CD4-positive, alpha-beta T cell (primary cell): ENCODE results near the gene FBXO41. TPM values are rescaled to one million over a fixed set of nuclear protein-coding genes. Genes with fewer than 3 reads are reported as not detected.

Source experiments
- ATAC-seq: fragments of 200-7000 bp; cut with Tn5 transposase; one replicate; pipeline ENCODE4 v1.10.0; 2022; ENCODE audit warnings: mild to moderate bottlenecking; ENCODE audit not compliant: poor library complexity
- CTCF ChIA-PET: fragments of 350-600 bp; sonication (Branson Sonifier 250); formaldehyde crosslinking; loops from one replicate; lab custom pipeline; 2021; ENCODE audit warnings: antibody characterized with exemption, inconsistent platforms; lab: Charles Lee
- POLR2A ChIA-PET: fragments of 350-600 bp; sonication (Branson Sonifier 250); formaldehyde crosslinking; loops from one replicate; lab custom pipeline; 2021; ENCODE audit warnings: antibody characterized with exemption, inconsistent platforms; lab: Charles Lee
- DNase-seq, 14 experiments: peaks; one replicate each; pipeline ENCODE4 v3.0.0-alpha.2; 2013 to 2020; ENCODE audit warnings: mixed read lengths in 2 of 14
- H3K27ac ChIP-seq, 2 donors: one replicate each; pipeline versions ENCODE4 v1.5.1 to v1.7.0; 2013; ENCODE audit warnings: low read length in 2 of 2, low read depth in 1 of 2, mild to moderate bottlenecking in 1 of 2
- H3K27me3 ChIP-seq, 2 experiments: 1 replicate in 1 of 2; 2 replicates in 1 of 2; pipeline versions ENCODE4 v1.6.1 to v1.7.0; 2013; ENCODE audit warnings: low read length in 2 of 2, control low read depth in 1 of 2, mild to moderate bottlenecking in 1 of 2, moderate library complexity in 1 of 2; ENCODE audit not compliant: insufficient read depth in 2 of 2, control insufficient read depth in 1 of 2
- H3K36me3 ChIP-seq: one replicate; pipeline ENCODE4 v1.6.1; 2013; ENCODE audit warnings: low read length, control low read depth; ENCODE audit not compliant: insufficient read depth
- H3K4me1 ChIP-seq: one replicate; pipeline ENCODE4 v1.6.1; 2013; ENCODE audit warnings: low read length, control low read depth; ENCODE audit not compliant: insufficient read depth
- H3K4me3 ChIP-seq: one replicate; pipeline ENCODE4 v1.5.1; 2013; ENCODE audit warnings: mild to moderate bottlenecking, low read length, moderate library complexity
- H3K9me3 ChIP-seq, 2 experiments: 1 replicate in 1 of 2; 2 replicates in 1 of 2; pipeline versions ENCODE4 v1.6.1 to v1.7.0; 2013; ENCODE audit warnings: low read length in 2 of 2, mild to moderate bottlenecking in 2 of 2, control low read depth in 1 of 2, moderate library complexity in 1 of 2; ENCODE audit not compliant: control insufficient read depth in 1 of 2, insufficient read depth in 1 of 2
- H3K27ac Mint-ChIP-seq: one replicate; pipeline ENCODE4 v1.8.0; 2020; ENCODE audit warnings: mixed read lengths
- H3K27me3 Mint-ChIP-seq: one replicate; pipeline ENCODE4 v1.8.0; 2021; ENCODE audit warnings: mixed read lengths
- H3K36me3 Mint-ChIP-seq: one replicate; pipeline ENCODE4 v1.8.0; 2021; ENCODE audit warnings: low read depth, mixed read lengths
- H3K4me1 Mint-ChIP-seq: one replicate; pipeline ENCODE4 v1.8.0; 2021; ENCODE audit warnings: low read depth, mixed read lengths
- H3K4me3 Mint-ChIP-seq: one replicate; pipeline ENCODE4 v1.8.0; 2020; ENCODE audit warnings: mild to moderate bottlenecking, mixed read lengths
- H3K9me3 Mint-ChIP-seq: one replicate; pipeline ENCODE4 v1.8.0; 2020; ENCODE audit warnings: mixed read lengths
- intact Hi-C, 2 experiments: fragments of 100-400 bp; cut with DNase I in 1 of 2; cut with micrococcal nuclease in 1 of 2; formaldehyde crosslinking; loops; one replicate each; pipeline versions ENCODE4 v1.15.1 to v1.9.0; 2023 to 2025; cut with DNase I, micrococcal nuclease
- total RNA-seq, 174 experiments: library from RNA in 2 of 174; stranded (reverse) in 2 of 174; gene quantifications; one replicate each; pipeline ENCODE4 v1.2.3 and lab custom pipeline; 2021 to 2026
- TF ChIP-seq, protein P1 (sequence below): fragments of 200-600 bp; IDR thresholded peaks from one replicate; pipeline ENCODE4 v1.8.0; 2022; ENCODE audit warnings: antibody characterized with exemption, mild to moderate bottlenecking

Gene FBXO41
- total RNA-seq, 2 experiments from 2014 or later = 14.0 to 16.0 TPM

GRCh38 chr2:73269686-73270465 is 14.4 kb downstream of the FBXO41 start:
- Mint-ChIP-seq H3K9me3 (no peaks in the 10 kb centered on the region), H3K27ac (peak overlapping the region; percentile 75), H3K36me3 (peaks cover 13% of the 10 kb centered on the region), H3K4me3 (peak overlapping the region; percentile 81), H3K27me3 (no peaks in the 10 kb centered on the region), H3K4me1 (peaks cover 28% of the 10 kb centered on the region)
- Histone ChIP-seq H3K9me3 (no peaks in the 10 kb centered on the region), H3K27me3 (no peaks in the 10 kb centered on the region), H3K36me3 (no peaks in the 10 kb centered on the region), H3K27ac (no peak overlapping the region), H3K4me1 (peaks cover 10% of the 10 kb centered on the region), H3K4me3 (peak overlapping the region; percentile 58)
- intact Hi-C loops = loop anchor here (1.0 to 2.0 kb wide), 4 partner anchors 19 to 36 kb away; partner anchors contain the start of gene CCT7 (in 2 of the 2)
- DNase-seq = no peak
- ChIA-PET POLR2A (no interaction called here), CTCF (interaction anchor here (1.0 to 1.3 kb wide), 2 partner anchors 35 to 57 kb away, joined by 4 read pairs; no protein-coding TSS in a partner anchor)
- TF ChIP-seq, protein P1, sequence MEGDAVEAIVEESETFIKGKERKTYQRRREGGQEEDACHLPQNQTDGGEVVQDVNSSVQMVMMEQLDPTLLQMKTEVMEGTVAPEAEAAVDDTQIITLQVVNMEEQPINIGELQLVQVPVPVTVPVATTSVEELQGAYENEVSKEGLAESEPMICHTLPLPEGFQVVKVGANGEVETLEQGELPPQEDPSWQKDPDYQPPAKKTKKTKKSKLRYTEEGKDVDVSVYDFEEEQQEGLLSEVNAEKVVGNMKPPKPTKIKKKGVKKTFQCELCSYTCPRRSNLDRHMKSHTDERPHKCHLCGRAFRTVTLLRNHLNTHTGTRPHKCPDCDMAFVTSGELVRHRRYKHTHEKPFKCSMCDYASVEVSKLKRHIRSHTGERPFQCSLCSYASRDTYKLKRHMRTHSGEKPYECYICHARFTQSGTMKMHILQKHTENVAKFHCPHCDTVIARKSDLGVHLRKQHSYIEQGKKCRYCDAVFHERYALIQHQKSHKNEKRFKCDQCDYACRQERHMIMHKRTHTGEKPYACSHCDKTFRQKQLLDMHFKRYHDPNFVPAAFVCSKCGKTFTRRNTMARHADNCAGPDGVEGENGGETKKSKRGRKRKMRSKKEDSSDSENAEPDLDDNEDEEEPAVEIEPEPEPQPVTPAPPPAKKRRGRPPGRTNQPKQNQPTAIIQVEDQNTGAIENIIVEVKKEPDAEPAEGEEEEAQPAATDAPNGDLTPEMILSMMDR = no peak
- ATAC-seq = no peak

DNA sequence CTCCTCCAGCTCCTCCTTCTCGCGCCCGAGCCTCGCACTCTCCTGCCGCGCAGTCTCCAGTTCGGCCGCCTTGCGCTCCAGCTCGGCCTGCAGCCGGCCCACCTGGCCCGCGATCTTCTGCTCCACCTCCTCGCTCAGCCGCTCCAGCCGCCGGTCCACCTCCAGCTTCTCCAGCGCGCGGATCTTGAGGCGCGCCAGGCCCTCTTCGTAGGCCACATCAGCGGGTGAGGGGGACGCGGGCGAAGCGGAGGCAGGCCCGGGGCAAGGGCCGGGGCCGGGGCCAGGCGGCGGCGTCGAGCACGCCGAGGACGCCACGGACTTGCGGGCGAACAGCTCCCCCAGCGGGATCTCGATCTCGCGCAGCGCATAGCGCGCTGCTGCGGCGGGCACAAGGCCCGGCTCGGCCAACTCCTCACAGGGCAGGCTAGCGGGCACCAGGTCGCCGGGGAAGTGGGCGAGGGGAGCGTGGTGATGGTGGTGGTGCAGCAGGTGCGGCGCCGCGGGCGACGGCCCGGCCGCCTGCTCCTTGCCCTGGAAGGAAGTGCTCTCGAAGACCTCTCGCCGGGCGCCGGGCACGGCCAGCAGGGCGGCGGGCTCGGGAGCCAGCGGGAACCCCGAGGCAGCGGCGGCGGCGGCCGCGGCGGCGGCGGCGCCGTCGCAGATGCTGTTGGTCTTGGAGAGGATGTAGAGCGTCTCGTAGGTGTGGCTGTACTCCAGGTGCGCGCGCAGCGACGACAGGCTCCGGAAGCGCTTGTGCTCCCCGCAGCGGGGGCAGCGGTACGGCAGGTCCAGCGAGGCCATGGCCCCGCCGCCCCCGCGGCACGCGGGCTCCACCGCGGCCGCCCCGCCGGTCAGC is 15.2 kb downstream of the FBXO41 start:
- Histone ChIP-seq H3K4me3 (peak overlapping the region; percentile 58), H3K27me3 (no peaks in the 10 kb centered on the region), H3K9me3 (no peaks in the 10 kb centered on the region), H3K4me1 (peaks cover 10% of the 10 kb centered on the region), H3K36me3 (no peaks in the 10 kb centered on the region), H3K27ac (no peak overlapping the region)
- ATAC-seq = peak; percentile 96
- Mint-ChIP-seq H3K27me3 (no peaks in the 10 kb centered on the region), H3K9me3 (no peaks in the 10 kb centered on the region), H3K4me1 (peaks cover 28% of the 10 kb centered on the region), H3K27ac (peak overlapping the region; percentile 75), H3K36me3 (peaks cover 18% of the 10 kb centered on the region), H3K4me3 (peak overlapping the region; percentile 83)
- ChIA-PET CTCF (interaction anchor here (0.6 to 1.3 kb wide), 2 partner anchors 34 to 1744 kb away, joined by 3 to 4 read pairs; no protein-coding TSS in a partner anchor), POLR2A (interaction anchor here (0.5 to 1.4 kb wide), 4 partner anchors 25 to 489 kb away, joined by 3 to 17 read pairs (median 4); partner anchors contain the start of genes CCT7, EGR4 and PRADC1)
- intact Hi-C loops = loop anchor here (1.0 to 2.0 kb wide), 4 partner anchors 18 to 35 kb away; partner anchors contain the start of gene CCT7 (in 2 of the 2)
- TF ChIP-seq, protein P1 = peak; percentile 13
- peak; percentile 57 to 92 (median 80) for DNase-seq

DNA sequence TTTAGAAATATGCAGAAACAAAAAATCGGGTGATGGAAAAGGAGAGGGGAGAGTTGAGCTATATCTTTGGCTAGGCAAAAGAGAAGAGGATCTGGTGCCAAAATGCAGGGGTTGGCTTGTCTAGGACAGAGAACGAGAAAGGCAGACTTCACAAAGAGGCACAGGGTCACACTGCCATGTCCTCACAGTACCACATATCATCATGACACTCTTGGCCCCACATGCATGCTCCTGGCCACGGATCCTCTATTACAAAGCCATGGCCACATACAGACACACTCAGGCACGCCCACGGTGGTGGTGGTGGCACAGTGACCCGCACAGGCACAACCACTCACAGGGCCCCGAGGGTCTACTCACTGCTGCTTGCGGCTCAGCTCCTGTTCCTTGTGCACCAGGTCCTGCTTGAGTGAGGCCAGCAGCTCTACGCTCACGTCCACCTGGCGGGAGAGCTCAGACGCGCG is 15.9 kb downstream of the FBXO41 start:
- Histone ChIP-seq H3K27me3 (no peaks in the 10 kb centered on the region), H3K4me1 (peaks cover 10% of the 10 kb centered on the region), H3K36me3 (no peaks in the 10 kb centered on the region), H3K4me3 (peak overlapping the region; percentile 10), H3K27ac (no peak overlapping the region), H3K9me3 (no peaks in the 10 kb centered on the region)
- H3K4me1 Mint-ChIP-seq = peaks cover 28% of the 10 kb centered on the region
- intact Hi-C loops = loop anchor here (2.0 kb wide), 3 partner anchors 18 to 34 kb away; partner anchors contain the start of gene CCT7 (in 1 of the 2)
- DNase-seq = no peak
- H3K9me3 Mint-ChIP-seq = no peaks in the 10 kb centered on the region
- H3K27me3 Mint-ChIP-seq = no peaks in the 10 kb centered on the region
- no peak for ATAC-seq
- peak overlapping the region; percentile 83 for H3K4me3 Mint-ChIP-seq
- ChIA-PET POLR2A (interaction anchor here (0.5 to 1.4 kb wide), 4 partner anchors 25 to 490 kb away, joined by 3 to 17 read pairs (median 4); partner anchors contain the start of genes CCT7, EGR4 and PRADC1), CTCF (interaction anchor here (0.6 to 1.3 kb wide), 2 partner anchors 33 to 1744 kb away, joined by 3 to 4 read pairs; no protein-coding TSS in a partner anchor)
- peak overlapping the region; percentile 63 for H3K27ac Mint-ChIP-seq
- H3K36me3 Mint-ChIP-seq = peaks cover 24% of the 10 kb centered on the region
- TF ChIP-seq, protein P1 = no peak
